ENCODE results near the gene RGS9BP.
"Not testable (repeated sequence)": the region's sequence is repeated elsewhere in the genome, so short reads cannot be mapped to it uniquely, and the experiment has no call there.

The RGS9BP gene

DNA sequence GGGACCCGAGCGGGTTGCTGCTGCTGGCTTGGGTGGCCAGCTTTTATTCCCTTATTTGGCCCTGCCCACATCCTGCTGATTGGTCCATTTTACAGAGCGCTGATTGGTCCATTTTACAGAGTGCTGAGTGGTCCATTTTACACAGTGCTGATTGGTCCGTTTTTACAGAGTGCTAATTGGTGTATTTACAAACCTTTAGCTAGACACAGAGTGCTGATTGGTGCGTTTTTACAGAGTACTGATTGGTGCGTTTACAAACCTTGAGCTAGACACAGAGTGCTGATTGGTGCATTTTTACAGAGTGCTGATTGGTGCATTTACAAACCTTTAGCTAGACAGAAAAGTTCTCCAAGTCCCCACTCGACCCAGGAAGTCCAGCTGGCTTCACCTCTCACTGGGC, 24.5 kb downstream of the RGS9BP start:
- DNase-seq: not testable (repeated sequence)

DNA sequence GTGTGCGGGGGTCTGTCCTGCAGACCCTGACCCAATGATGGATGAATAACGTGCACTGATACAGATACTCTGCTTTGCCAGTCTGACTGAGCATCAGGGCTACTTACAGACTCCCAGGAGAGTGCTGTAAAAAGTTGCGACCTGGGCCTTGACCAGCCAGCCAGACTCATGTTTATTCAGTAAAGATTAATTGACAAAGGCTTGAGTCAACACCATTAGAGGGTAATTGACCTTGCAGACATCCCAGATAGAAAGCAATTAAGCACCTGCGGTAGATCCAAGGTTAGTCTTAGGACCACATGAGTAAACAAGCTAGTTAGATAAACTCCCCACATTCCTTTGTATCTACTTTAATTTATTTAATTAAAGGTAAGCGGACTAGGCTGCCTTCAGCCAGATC, 26.4 kb downstream of the RGS9BP start:
- no peak for DNase-seq

DNA sequence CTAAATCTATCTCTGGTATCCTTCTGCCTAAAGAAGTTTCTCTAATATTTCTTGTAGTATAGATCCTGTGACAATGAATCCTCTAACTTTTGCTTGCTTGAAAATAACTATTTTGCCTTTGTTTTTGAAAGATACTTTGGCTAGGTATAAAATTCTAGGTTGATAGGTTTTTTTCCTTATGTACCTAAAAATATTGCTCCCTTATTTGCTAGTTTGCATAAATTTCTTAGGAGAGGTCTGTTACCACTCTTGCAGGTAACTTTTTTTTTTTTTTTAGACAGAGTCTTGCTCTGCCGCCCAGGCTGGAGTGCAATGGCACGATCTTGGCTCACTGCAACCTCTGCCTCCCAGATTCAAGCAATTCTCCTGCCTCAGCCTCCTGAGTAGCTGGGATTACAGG, 28.4 kb downstream of the RGS9BP start:
- not testable (repeated sequence) for DNase-seq

DNA sequence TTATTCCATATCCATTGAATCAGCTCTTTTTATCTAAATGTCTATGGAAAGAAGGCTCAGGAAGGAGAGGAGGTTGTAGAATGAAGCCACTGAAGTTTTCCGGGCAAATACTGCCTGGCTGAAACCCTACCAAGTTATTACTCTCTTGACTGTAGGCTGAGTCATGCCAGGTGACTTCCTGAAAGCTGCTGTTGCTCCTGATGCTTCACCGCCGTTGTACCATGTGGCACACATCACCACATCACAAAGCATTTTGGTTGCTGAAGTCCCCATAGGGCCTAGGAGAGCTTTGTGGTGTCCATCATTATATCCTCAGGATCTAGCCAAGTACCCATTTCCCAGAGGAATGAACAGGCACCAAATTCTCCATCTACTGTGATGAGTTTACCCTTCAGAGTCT, 32.8 kb downstream of the RGS9BP start:
- no peak for DNase-seq

DNA sequence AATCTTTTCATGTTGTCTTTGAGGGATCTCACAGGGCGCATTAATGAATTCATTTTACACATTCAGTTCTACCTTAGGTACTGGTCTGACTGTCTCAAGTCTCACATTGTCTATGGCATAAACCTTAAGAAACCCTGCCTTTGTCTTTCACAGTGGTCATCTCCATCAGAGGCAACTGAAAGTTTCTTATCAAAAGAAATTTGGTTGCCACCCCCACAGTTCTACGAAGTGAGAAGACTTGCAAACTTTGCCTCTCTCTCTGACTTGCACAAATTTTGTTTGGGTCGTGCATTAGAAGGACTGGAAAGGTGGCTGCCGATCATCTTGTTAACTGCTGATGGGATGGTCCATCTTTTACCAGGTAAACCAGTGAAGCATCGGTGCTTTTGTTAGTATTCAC, 33.4 kb downstream of the RGS9BP start:
- no peak for DNase-seq

DNA sequence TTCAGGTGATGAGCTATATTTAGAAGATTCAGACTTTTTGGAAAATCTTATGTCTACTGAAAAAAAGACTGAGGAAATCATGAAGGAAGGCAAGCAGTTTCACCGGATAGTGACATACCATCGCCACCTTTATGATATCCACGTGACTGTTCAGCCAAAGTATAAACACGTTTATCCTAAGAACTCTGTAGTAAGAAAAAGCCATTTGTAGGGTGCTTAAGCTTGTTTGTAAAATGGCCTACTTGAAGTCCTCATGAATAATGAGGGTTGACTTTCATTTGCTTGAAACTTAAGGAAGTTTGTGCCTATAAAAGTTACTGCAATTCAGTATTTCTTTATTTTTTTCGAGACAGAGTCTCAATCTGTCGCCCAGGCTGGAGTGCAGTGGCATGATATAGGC, 36.1 kb downstream of the RGS9BP start:
- no peak for DNase-seq

DNA sequence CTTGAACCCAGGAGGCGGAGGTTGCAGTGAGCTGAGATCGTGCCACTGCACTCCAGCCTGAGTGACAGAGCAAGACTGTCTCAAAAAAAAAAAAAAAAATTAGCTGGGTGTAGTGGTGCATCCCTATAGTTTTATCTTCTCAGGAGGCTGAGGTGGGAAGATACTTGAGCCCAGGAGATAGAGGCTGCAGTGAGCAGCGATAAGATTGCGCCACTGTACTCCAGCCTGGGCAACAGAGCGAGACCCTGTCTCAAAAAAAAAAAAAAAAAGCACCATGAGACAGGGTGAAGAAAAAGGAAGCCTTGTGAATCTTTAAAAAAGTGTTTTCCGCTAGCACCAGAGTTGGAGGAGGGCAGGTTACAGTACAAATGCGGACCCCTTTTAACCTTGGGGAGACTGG, 40.6 kb downstream of the RGS9BP start:
- not testable (repeated sequence) for DNase-seq

DNA sequence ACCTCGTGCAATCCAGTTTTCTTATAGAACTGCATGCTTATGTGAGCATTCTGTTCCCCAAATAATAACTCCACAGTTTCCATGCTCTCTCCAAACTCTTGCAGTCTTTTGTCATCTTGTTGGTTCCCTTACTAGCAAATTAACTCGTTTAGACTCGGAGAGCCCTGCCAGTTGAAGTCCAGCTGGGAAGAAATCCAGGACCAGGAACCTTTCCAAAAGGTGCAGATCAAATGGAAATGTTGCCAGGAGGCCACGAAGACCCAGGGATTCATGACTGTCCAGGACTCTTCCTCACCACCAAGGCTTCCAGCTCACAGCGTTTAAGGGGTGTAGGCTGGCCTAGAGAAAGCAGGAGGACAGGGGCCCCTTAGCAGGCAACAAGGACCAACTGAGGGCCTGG, 41.8 kb downstream of the RGS9BP start:
- DNase-seq: no peak

DNA sequence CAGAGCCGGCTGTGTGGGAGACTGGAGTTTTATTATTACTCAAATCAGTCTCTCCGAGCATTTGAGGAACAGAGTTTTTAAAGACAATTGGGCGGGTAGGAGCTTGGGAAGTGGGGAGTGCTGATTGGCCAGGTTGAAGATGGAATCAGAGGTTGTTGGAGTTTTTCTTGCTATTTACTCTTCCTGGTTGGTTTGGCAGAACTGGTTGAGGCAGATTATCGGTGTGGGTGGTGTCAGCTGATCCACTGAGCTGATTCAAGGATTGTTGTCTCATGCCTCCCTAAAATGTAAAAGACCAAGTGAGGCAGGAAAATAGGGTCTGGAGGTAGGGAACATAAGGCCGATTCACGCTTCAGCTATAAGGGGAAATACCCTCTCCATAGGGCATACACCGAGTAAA, 42.6 kb downstream of the RGS9BP start:
- no peak for DNase-seq

DNA sequence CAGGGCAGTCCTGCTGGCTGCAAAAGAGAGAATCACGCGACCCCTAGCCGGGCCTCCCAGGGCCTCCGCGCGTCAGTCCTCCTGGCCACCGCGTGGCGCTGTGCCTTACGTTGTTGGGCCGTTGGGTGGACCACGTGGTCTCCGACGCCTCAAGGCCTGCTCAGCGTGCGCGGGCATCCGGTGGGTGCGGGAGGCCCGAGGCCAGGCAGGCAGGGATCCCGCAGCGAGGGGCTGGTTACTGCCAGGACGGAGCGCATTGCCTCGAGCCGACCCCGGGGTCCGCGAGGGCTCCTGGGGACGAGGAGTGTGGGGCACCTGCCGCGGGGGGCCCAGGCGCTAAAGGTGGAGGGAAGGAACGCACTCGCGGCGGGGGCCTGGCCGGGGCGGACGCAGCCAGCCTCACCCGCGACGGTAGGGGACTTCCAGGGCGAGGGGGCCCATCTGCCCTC, 44.0 kb downstream of the RGS9BP start, which contains the start of gene TDRD12:
TSS of gene TDRD12 (plus strand) at position 157 of the 449 bp plus-strand sequence. CDS start 306 bp downstream, outside the sequence.
- DNase-seq: no peak

DNA sequence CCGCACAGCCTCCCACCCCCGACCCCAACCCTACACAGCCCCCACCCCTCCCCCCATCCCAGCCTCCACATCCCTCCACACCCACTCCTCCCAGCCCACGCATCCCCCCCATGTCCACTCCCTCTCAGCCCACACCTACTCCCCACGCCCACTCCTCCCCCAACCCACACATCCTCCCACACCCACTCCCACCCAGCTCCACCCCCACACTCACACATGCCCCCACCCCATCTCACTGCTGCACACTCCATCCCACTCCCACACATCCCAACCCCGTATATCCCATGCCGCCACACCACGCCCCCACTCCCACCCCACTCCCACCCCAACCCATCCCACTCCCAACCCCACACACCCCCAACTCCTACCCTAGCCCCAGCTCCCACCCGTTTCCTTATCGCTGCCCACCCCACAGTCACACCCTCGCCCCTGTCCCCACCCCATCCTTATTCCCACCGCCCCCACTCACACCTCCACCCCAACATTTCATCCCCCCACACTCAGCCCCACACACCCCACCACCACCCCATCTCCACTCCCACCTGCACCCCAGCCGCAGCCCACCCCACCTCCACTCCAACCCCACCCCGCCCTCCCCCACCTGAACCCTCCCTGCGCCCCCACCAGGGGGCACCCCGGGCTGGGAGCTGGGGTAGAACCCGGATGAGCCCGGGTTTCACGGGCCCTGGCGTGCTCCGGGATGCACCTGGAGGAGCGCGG, 44.7 kb downstream of the RGS9BP start:
- DNase-seq: no peak

DNA sequence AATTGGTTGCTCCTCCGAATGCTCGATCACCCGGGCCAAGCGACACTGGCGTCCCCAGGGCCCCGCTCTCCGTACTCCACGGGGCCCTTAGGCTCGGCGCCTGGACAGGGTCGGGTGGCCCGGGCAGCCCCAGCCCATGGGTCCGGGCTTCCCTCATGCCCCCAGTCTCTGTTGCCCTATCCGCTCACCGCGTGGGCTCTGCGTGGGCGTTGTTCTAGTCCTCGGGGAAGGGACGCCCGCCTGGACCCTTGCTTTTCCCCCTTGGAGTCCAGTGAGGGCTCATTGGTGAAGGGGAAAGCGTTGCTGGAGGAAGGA, 45.2 kb downstream of the RGS9BP start:
- no peak for DNase-seq

Measured in NCI-H524 (cell line).